Measurements from ENCODE around the gene ABCA7. TPM values are rescaled to one million over a fixed set of nuclear protein-coding genes. Genes with fewer than 3 reads are reported as not detected.
A peak's percentile ranks its signal among the peaks of the same experiment; 100 is the strongest.

ABCA7 gene
- total RNA-seq, 1 donor from 2014 or later, result 6.7 TPM

GRCh38 chr19:1076951-1077350 is 37.0 kb downstream of the ABCA7 start:
- DNase-seq (ENCODE audit: low spot score), result no peak
- no peak overlapping the region for H3K27ac Mint-ChIP-seq (ENCODE audit: unreplicated experiment)
- H3K36me3 Mint-ChIP-seq (ENCODE audit: low read depth), result no peaks in the 10 kb centered on the region
- TF ChIP-seq, protein P1, sequence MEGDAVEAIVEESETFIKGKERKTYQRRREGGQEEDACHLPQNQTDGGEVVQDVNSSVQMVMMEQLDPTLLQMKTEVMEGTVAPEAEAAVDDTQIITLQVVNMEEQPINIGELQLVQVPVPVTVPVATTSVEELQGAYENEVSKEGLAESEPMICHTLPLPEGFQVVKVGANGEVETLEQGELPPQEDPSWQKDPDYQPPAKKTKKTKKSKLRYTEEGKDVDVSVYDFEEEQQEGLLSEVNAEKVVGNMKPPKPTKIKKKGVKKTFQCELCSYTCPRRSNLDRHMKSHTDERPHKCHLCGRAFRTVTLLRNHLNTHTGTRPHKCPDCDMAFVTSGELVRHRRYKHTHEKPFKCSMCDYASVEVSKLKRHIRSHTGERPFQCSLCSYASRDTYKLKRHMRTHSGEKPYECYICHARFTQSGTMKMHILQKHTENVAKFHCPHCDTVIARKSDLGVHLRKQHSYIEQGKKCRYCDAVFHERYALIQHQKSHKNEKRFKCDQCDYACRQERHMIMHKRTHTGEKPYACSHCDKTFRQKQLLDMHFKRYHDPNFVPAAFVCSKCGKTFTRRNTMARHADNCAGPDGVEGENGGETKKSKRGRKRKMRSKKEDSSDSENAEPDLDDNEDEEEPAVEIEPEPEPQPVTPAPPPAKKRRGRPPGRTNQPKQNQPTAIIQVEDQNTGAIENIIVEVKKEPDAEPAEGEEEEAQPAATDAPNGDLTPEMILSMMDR (IDR thresholded peaks at IDR 0.05), result no peak
- H3K4me1 Mint-ChIP-seq (ENCODE audit: low read depth), result peaks cover 3% of the 10 kb centered on the region
- H3K27me3 Mint-ChIP-seq (ENCODE audit: low read depth), result peaks cover 3% of the 10 kb centered on the region
- H3K4me3 Mint-ChIP-seq (ENCODE audit: unreplicated experiment), result no peak overlapping the region
- H3K9me3 Mint-ChIP-seq (ENCODE audit: low read depth), result no peaks in the 10 kb centered on the region

GRCh38 chr19:1079566-1080111 is 39.7 kb downstream of the ABCA7 start:
- H3K27me3 Mint-ChIP-seq (ENCODE audit: low read depth), result no peaks in the 10 kb centered on the region
- H3K9me3 Mint-ChIP-seq (ENCODE audit: low read depth), result no peaks in the 10 kb centered on the region
- DNase-seq (ENCODE audit: low spot score), result peak; percentile 90
- no peak overlapping the region for H3K4me3 Mint-ChIP-seq (ENCODE audit: unreplicated experiment)
- H3K27ac Mint-ChIP-seq (ENCODE audit: unreplicated experiment), result no peak overlapping the region
- H3K4me1 Mint-ChIP-seq (ENCODE audit: low read depth), result peaks cover 5% of the 10 kb centered on the region
- H3K36me3 Mint-ChIP-seq (ENCODE audit: low read depth), result no peaks in the 10 kb centered on the region
- TF ChIP-seq, protein P1 (IDR thresholded peaks at IDR 0.05), result no peak

DNA sequence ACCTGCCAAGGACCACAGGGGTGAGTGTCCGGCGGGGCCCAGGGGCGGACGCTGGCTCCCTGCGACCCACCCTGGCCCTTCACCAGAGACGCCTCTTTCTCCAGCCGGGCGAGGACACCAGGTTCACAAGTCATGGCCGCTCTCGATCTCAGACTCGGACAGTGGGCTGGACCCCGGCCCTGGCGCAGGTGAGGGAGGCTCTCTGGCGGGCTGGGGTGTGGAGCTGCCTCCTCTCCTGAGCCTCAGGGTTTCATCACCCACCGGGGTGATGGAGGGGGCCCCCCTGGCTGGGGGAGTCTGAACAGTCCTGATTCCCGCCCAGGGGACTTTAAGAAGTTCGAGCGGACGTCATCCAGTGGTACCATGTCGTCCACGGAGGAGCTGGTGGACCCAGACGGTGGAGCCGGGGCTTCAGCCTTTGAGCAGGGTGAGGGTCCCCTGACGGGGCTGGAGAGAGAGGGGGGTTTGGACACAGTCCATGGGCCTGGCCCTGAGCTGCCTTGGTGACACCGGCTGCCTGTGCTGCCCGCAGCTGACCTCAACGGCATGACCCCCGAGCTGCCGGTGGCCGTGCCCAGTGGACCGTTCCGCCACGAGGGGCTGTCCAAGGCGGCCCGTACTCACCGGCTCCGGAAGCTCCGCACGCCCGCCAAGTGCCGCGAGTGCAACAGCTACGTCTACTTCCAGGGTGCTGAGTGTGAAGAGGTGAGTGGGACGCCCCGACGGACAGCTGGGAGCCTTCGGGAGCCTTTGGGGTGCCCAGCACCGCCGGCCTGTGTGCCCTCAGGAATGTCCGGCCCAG is 40.7 kb downstream of the ABCA7 start:
- TF ChIP-seq, protein P1 (IDR thresholded peaks at IDR 0.05), result no peak
- Mint-ChIP-seq H3K36me3 (ENCODE audit: low read depth) (no peaks in the 10 kb centered on the region), H3K4me3 (ENCODE audit: unreplicated experiment) (no peak overlapping the region), H3K27ac (ENCODE audit: unreplicated experiment) (no peak overlapping the region), H3K4me1 (ENCODE audit: low read depth) (peaks cover 5% of the 10 kb centered on the region), H3K9me3 (ENCODE audit: low read depth) (no peaks in the 10 kb centered on the region), H3K27me3 (ENCODE audit: low read depth) (no peaks in the 10 kb centered on the region)
- peak; percentile 88 for DNase-seq (ENCODE audit: low spot score)

DNA sequence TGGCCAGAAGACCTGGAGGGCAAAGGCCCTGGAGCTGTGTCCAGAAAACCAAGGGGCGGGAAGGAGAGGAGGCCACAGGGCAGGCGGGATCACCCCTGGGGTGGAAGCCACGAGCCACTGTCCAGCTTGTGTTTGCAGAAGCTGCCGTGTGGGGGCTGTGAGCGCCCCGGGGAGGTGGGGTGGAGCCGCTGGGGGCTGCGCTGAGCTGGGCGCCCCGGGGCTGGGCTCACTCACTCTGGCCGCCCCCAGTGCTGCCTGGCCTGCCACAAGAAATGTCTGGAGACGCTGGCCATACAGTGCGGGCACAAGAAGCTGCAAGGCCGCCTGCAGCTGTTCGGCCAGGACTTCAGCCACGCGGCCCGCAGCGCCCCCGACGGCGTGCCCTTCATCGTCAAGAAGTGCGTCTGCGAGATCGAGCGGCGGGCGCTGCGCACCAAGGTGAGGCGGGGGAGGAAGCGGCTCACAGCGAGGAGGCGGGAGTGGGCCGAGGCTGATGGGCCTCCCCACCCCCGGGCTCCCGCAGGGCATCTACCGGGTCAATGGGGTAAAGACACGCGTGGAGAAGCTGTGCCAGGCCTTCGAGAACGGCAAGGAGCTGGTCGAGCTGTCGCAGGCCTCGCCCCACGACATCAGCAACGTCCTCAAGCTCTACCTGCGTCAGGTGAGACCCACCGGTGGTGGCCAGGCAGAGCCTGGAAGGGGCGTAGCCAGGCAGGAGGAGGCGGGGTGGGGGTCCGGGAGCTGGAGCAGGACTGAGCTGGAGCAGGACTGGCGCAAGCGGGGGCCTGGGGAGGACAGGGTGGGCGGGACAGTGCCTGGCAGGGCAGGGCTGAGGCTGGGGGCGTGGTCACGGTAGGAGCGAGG is 41.6 kb downstream of the ABCA7 start:
- no peaks in the 10 kb centered on the region for H3K36me3 Mint-ChIP-seq (ENCODE audit: low read depth)
- H3K27me3 Mint-ChIP-seq (ENCODE audit: low read depth), result no peaks in the 10 kb centered on the region
- peak; percentile 86 for DNase-seq (ENCODE audit: low spot score)
- TF ChIP-seq, protein P1 (IDR thresholded peaks at IDR 0.05), result peak; percentile 34
- no peaks in the 10 kb centered on the region for H3K9me3 Mint-ChIP-seq (ENCODE audit: low read depth)
- peak overlapping the region; percentile 73 for H3K27ac Mint-ChIP-seq (ENCODE audit: unreplicated experiment)
- H3K4me1 Mint-ChIP-seq (ENCODE audit: low read depth), result peaks cover 5% of the 10 kb centered on the region
- H3K4me3 Mint-ChIP-seq (ENCODE audit: unreplicated experiment), result peak overlapping the region; percentile 42

All from chondrocyte (in vitro differentiated cells).